ENCODE data around the gene LRP1B. TPM values are rescaled to one million over a fixed set of nuclear protein-coding genes. Genes with fewer than 3 reads are reported as not detected.

Gene LRP1B
- total RNA-seq, 4 donors from 2014 or later, result 0.85 to 3.3 (median 1.1) TPM; not detected in 1

- H3K27ac ChIP-seq, result no peak overlapping the region
- no peaks in the 10 kb centered on the region for H3K27me3 ChIP-seq
- no peaks in the 10 kb centered on the region for H3K4me1 ChIP-seq
- no peaks in the 10 kb centered on the region for H3K9me3 ChIP-seq
- no peaks in the 10 kb centered on the region for H3K36me3 ChIP-seq
- no peak for TF ChIP-seq POLR2A (IDR thresholded peaks at IDR 0.05)
- TF ChIP-seq, protein P1, sequence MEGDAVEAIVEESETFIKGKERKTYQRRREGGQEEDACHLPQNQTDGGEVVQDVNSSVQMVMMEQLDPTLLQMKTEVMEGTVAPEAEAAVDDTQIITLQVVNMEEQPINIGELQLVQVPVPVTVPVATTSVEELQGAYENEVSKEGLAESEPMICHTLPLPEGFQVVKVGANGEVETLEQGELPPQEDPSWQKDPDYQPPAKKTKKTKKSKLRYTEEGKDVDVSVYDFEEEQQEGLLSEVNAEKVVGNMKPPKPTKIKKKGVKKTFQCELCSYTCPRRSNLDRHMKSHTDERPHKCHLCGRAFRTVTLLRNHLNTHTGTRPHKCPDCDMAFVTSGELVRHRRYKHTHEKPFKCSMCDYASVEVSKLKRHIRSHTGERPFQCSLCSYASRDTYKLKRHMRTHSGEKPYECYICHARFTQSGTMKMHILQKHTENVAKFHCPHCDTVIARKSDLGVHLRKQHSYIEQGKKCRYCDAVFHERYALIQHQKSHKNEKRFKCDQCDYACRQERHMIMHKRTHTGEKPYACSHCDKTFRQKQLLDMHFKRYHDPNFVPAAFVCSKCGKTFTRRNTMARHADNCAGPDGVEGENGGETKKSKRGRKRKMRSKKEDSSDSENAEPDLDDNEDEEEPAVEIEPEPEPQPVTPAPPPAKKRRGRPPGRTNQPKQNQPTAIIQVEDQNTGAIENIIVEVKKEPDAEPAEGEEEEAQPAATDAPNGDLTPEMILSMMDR (IDR thresholded peaks at IDR 0.05), result no peak
- DNase-seq, result no peak
- H3K4me3 ChIP-seq, result no peak overlapping the region
These were observed 768.5 kb downstream of the LRP1B start for GRCh38 chr2:141362311-141362710.

DNA sequence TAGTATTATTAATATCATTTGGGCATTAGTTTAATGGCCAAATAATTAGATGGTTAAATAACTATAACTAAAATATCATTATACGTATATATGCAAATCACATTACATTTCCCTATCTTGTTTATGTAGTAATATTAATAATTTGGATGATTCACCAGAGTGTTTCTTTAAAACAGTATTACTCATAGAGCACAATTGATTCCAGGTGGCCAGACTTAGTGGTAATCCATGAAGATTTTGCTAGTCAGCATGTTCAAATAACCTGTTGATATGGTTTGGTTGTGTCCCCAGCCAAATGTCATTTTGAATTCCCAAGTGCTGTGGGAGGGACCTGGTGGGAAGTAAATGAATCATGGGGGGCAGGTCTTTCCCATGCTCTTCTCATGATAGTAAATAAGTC is 782.3 kb downstream of the LRP1B start:
- DNase-seq, result no peak
- H3K36me3 ChIP-seq, result no peaks in the 10 kb centered on the region
- no peaks in the 10 kb centered on the region for H3K9me3 ChIP-seq
- no peaks in the 10 kb centered on the region for H3K4me1 ChIP-seq
- no peaks in the 10 kb centered on the region for H3K27me3 ChIP-seq
- H3K27ac ChIP-seq, result no peak overlapping the region
- no peak overlapping the region for H3K4me3 ChIP-seq
- TF ChIP-seq, protein P1 (IDR thresholded peaks at IDR 0.05), result no peak
- no peak for TF ChIP-seq POLR2A (IDR thresholded peaks at IDR 0.05)

- Histone ChIP-seq H3K27me3 (no peaks in the 10 kb centered on the region), H3K27ac (no peak overlapping the region), H3K4me1 (no peaks in the 10 kb centered on the region), H3K4me3 (no peak overlapping the region), H3K9me3 (no peaks in the 10 kb centered on the region), H3K36me3 (no peaks in the 10 kb centered on the region)
- no peak for DNase-seq
- TF ChIP-seq POLR2A (IDR thresholded peaks at IDR 0.05), result no peak
- TF ChIP-seq, protein P1 (IDR thresholded peaks at IDR 0.05), result no peak
These were observed 789.4 kb downstream of the LRP1B start for GRCh38 chr2:141341444-141341843.

GRCh38 chr2:141331127-141331526 is 799.7 kb downstream of the LRP1B start:
- Histone ChIP-seq H3K4me3 (no peak overlapping the region), H3K4me1 (no peaks in the 10 kb centered on the region), H3K27me3 (no peaks in the 10 kb centered on the region), H3K36me3 (no peaks in the 10 kb centered on the region), H3K9me3 (no peaks in the 10 kb centered on the region), H3K27ac (no peak overlapping the region)
- DNase-seq, result no peak
- TF ChIP-seq POLR2A (IDR thresholded peaks at IDR 0.05), result no peak
- TF ChIP-seq, protein P1 (IDR thresholded peaks at IDR 0.05), result no peak

- Histone ChIP-seq H3K27ac (no peak overlapping the region), H3K36me3 (no peaks in the 10 kb centered on the region), H3K9me3 (no peaks in the 10 kb centered on the region), H3K4me3 (no peak overlapping the region), H3K4me1 (no peaks in the 10 kb centered on the region), H3K27me3 (no peaks in the 10 kb centered on the region)
- TF ChIP-seq POLR2A (IDR thresholded peaks at IDR 0.05), result no peak
- TF ChIP-seq, protein P1 (IDR thresholded peaks at IDR 0.05), result no peak
- DNase-seq, result no peak
These were observed 800.9 kb downstream of the LRP1B start for GRCh38 chr2:141329964-141330363.

DNA sequence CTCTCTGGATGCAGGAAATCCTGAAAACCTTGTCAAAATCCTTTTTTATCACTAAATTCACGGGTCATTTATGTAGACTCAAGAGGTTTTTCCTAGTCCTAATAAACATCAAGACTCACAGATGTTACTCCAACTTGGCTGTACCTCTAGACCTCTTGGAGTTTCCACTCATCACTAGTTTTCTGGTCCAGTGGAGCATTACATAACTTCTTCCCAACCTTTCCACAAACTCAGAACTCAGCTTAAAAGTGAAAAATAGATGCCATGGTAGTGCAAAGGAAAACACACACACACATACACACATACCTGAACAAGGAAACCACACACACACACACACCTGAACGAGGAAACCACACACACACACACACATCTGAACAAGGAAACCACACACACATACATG is 807.2 kb downstream of the LRP1B start:
- H3K36me3 ChIP-seq, result no peaks in the 10 kb centered on the region
- H3K4me1 ChIP-seq, result no peaks in the 10 kb centered on the region
- no peaks in the 10 kb centered on the region for H3K27me3 ChIP-seq
- H3K4me3 ChIP-seq, result no peak overlapping the region
- H3K27ac ChIP-seq, result no peak overlapping the region
- H3K9me3 ChIP-seq, result no peaks in the 10 kb centered on the region
- TF ChIP-seq POLR2A (IDR thresholded peaks at IDR 0.05), result no peak
- TF ChIP-seq, protein P1 (IDR thresholded peaks at IDR 0.05), result no peak
- DNase-seq, result no peak

Data from Peyer's patch (tissue), 4 donors.